GM18498 (cell line): ENCODE data around the gene TRMT112.

Source experiments
- ATAC-seq: cut with Tn5 transposase; IDR thresholded peaks from one replicate; pipeline ENCODE4 v1.9.1; 2021; ENCODE audit warnings: mild to moderate bottlenecking, moderate library complexity; ENCODE audit not compliant: unreplicated experiment

Gene TRMT112

GRCh38 chr11:64351136-64351631, 33.8 kb upstream of the TRMT112 start:
- ATAC-seq, result no peak

GRCh38 chr11:64349404-64349803, 32.0 kb upstream of the TRMT112 start:
- ATAC-seq, result no peak

- no peak for ATAC-seq
These were observed 31.6 kb upstream of the TRMT112 start for GRCh38 chr11:64349025-64349387.

GRCh38 chr11:64348383-64349024, 31.1 kb upstream of the TRMT112 start:
- ATAC-seq, result no peak

GRCh38 chr11:64347193-64347867, 30.0 kb upstream of the TRMT112 start:
- ATAC-seq, result no peak

GRCh38 chr11:64344787-64345186, 27.4 kb upstream of the TRMT112 start:
- ATAC-seq, result no peak

- ATAC-seq, result no peak
These were observed 26.6 kb upstream of the TRMT112 start for GRCh38 chr11:64343767-64344559.

- ATAC-seq, result no peak
These were observed 25.7 kb upstream of the TRMT112 start for GRCh38 chr11:64342869-64343745.

GRCh38 chr11:64341851-64342791, 24.8 kb upstream of the TRMT112 start:
- ATAC-seq, result no peak

GRCh38 chr11:64341429-64341828, 24.1 kb upstream of the TRMT112 start:
- no peak for ATAC-seq

GRCh38 chr11:64340671-64341335, 23.4 kb upstream of the TRMT112 start:
- ATAC-seq, result no peak

GRCh38 chr11:64339754-64340408, 22.5 kb upstream of the TRMT112 start, which contains the start of gene CCDC88B:
Gene CCDC88B (plus strand): TSS chr11:64340204. CDS start chr11:64340267, 63 bp downstream.
- peak; percentile 58 for ATAC-seq

GRCh38 chr11:64339286-64339685, 21.9 kb upstream of the TRMT112 start:
- ATAC-seq, result no peak

GRCh38 chr11:64338716-64339115, 21.4 kb upstream of the TRMT112 start:
- ATAC-seq, result no peak

GRCh38 chr11:64337538-64338249, 20.3 kb upstream of the TRMT112 start:
- ATAC-seq, result no peak

- peak; percentile 75 for ATAC-seq
These were observed 17.7 kb upstream of the TRMT112 start for GRCh38 chr11:64334764-64335735.

GRCh38 chr11:64333556-64333955, 16.2 kb upstream of the TRMT112 start:
- ATAC-seq, result no peak
